ENCODE results near the gene PCBP4.

DNA sequence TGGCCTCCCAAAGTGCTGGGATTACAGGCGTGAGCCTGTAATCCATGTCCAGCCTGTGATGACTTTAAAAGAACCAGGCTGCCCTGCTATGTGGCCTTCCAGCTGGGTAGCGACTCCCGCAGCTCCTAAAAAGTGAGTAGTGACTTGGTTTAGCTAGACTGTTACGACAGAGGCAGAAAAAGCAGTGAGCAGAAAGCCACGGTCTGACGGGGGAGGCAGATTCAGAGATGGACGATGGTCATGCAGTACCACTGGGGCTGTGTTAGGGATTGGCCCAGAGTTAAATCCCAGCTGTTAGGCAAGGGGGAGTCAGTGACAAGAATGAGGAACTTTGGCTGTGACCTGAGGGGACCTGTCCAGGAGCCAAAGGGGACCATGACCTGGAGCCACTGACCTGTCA is 31.5 kb upstream of the PCBP4 start:
- no peak for TF ChIP-seq POLR2A (IDR thresholded peaks at IDR 0.05)
- TF ChIP-seq, protein P1, sequence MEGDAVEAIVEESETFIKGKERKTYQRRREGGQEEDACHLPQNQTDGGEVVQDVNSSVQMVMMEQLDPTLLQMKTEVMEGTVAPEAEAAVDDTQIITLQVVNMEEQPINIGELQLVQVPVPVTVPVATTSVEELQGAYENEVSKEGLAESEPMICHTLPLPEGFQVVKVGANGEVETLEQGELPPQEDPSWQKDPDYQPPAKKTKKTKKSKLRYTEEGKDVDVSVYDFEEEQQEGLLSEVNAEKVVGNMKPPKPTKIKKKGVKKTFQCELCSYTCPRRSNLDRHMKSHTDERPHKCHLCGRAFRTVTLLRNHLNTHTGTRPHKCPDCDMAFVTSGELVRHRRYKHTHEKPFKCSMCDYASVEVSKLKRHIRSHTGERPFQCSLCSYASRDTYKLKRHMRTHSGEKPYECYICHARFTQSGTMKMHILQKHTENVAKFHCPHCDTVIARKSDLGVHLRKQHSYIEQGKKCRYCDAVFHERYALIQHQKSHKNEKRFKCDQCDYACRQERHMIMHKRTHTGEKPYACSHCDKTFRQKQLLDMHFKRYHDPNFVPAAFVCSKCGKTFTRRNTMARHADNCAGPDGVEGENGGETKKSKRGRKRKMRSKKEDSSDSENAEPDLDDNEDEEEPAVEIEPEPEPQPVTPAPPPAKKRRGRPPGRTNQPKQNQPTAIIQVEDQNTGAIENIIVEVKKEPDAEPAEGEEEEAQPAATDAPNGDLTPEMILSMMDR (IDR thresholded peaks at IDR 0.05) = no peak

All from transverse colon (tissue), 3 donors.